ENCODE measurements around the gene TERT.

DNA sequence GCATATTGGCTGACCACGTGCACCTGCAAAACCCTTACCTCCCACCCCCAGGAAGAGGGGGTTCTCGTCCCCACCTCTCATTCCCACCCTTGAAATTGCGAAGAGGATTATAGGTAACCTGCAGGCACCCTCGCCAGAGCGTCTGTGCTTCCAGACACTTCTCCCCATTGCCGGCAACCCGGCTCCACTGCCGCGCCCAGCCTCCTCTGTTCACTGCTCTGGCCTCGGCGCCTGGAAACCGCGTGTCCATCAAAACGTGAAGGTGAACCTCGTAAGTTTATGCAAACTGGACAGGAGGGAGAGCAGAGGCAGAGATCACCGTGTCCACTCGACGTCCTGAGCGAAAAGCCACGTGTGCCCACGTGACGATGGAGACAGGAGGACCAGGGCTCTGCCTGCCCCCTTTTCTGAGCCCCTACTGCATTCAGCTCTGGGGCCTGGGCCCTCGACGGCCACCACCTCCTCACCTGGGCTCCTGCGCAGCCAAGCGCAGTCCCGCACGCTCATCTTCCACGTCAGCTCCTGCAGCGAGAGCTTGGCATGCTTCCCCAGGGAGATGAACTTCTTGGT, 1.9 kb downstream of the TERT start:
- TF ChIP-seq, protein P1, sequence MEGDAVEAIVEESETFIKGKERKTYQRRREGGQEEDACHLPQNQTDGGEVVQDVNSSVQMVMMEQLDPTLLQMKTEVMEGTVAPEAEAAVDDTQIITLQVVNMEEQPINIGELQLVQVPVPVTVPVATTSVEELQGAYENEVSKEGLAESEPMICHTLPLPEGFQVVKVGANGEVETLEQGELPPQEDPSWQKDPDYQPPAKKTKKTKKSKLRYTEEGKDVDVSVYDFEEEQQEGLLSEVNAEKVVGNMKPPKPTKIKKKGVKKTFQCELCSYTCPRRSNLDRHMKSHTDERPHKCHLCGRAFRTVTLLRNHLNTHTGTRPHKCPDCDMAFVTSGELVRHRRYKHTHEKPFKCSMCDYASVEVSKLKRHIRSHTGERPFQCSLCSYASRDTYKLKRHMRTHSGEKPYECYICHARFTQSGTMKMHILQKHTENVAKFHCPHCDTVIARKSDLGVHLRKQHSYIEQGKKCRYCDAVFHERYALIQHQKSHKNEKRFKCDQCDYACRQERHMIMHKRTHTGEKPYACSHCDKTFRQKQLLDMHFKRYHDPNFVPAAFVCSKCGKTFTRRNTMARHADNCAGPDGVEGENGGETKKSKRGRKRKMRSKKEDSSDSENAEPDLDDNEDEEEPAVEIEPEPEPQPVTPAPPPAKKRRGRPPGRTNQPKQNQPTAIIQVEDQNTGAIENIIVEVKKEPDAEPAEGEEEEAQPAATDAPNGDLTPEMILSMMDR (conservative IDR thresholded peaks at IDR 0.05 in 1 of 2, IDR thresholded peaks at IDR 0.05 in 1 of 2; ENCODE audit: extremely low read depth in 1 of 2, insufficient read depth in 1 of 2, low read depth in 1 of 2, low read length in 2 of 2) = no peak
- no peak for TF ChIP-seq EZH2 (IDR thresholded peaks at IDR 0.05; ENCODE audit: borderline replicate concordance, low read length)

All from mammary epithelial cell (primary cell).